SK-N-SH (cell line): ENCODE results near the gene PEF1. TPM values are rescaled to one million over a fixed set of nuclear protein-coding genes. Genes with fewer than 3 reads are reported as not detected.

Source experiments
- CTCF ChIA-PET: fragments of 300-600, 350-600 bp; formaldehyde crosslinking; extraction: SDS; loops from one replicate; lab custom pipeline; 2021; lab: Yijun Ruan, JAX
- POLR2A ChIA-PET: fragments of 350-600 bp; sonication (Branson Sonifier 250); formaldehyde crosslinking; extraction: SDS; loops from one replicate; lab custom pipeline; 2020; ENCODE audit warnings: antibody characterized with exemption, inconsistent platforms; lab: Yijun Ruan, JAX
- DNase-seq: peaks from one replicate; pipeline ENCODE4 v3.0.0; 2012
- H2AFZ ChIP-seq: fragments of 200-600 bp; sonication (generic); 2 replicates; pipeline ENCODE4 v1.8.1; 2016; ENCODE audit warnings: antibody characterized with exemption, mild to moderate bottlenecking, low read depth
- H3F3A ChIP-seq: fragments of 200-600 bp; sonication (generic); replicated peaks from 2 replicates; pipeline ENCODE3; 2016; ENCODE audit warnings: antibody characterized with exemption, mild to moderate bottlenecking; ENCODE audit not compliant: insufficient read depth
- H3K27ac ChIP-seq, 2 experiments: fragments of 200-500 bp in 1 of 2; fragments of 200-600 bp in 1 of 2; sonication (Bioruptor generic) in 1 of 2; sonication (generic), shearing (Covaris generic) in 1 of 2; 2 replicates each; pipeline versions ENCODE4 v1.5.1 to v1.6.1; 2014 to 2016; ENCODE audit warnings: low read depth in 2 of 2, inconsistent platforms in 1 of 2, low read length in 1 of 2, mild to moderate bottlenecking in 1 of 2, mixed read lengths in 1 of 2
- H3K27me3 ChIP-seq: fragments of 200-600 bp; sonication (generic), shearing (Covaris generic); 2 replicates; pipeline ENCODE4 v1.6.1; 2016; ENCODE audit warnings: mixed run types; ENCODE audit not compliant: insufficient read depth
- H3K36me3 ChIP-seq, 2 experiments: fragments of 200-500 bp in 1 of 2; fragments of 200-600 bp in 1 of 2; sonication (Bioruptor generic) in 1 of 2; sonication (generic) in 1 of 2; replicated peaks in 1 of 2; 2 replicates each; pipeline versions ENCODE3 to v1.5.1; 2014 to 2016; ENCODE audit warnings: low read length in 1 of 2, mild to moderate bottlenecking in 1 of 2; ENCODE audit not compliant: insufficient read depth in 2 of 2, control insufficient read depth in 1 of 2
- H3K4me1 ChIP-seq, 2 experiments: fragments of 200-500 bp in 1 of 2; fragments of 200-600 bp in 1 of 2; sonication (Bioruptor generic) in 1 of 2; sonication (generic), shearing (Covaris generic) in 1 of 2; 2 replicates each; pipeline versions ENCODE4 v1.5.1 to v1.6.1; 2014 to 2016; ENCODE audit warnings: low read depth in 1 of 2, low read length in 1 of 2, mixed run types in 1 of 2; ENCODE audit not compliant: insufficient read depth in 2 of 2, control insufficient read depth in 1 of 2
- H3K4me2 ChIP-seq: fragments of 200-600 bp; sonication (generic), shearing (Covaris generic); 2 replicates; pipeline ENCODE4 v1.6.1; 2017; ENCODE audit warnings: mixed run types
- H3K4me3 ChIP-seq, 2 experiments: fragments of 200-500 bp in 1 of 2; fragments of 200-600 bp in 1 of 2; sonication (Bioruptor generic) in 1 of 2; sonication (generic), shearing (Covaris generic) in 1 of 2; 2 replicates each; pipeline versions ENCODE4 v1.5.1 to v1.8.1; 2014 to 2016; ENCODE audit warnings: low read depth in 2 of 2, inconsistent platforms in 1 of 2, low read length in 1 of 2, mild to moderate bottlenecking in 1 of 2, mixed read lengths in 1 of 2, moderate library complexity in 1 of 2
- H3K79me2 ChIP-seq: fragments of 200-600 bp; sonication (generic); 2 replicates; pipeline ENCODE4 v1.8.1; 2017; ENCODE audit warnings: mild to moderate bottlenecking; ENCODE audit not compliant: insufficient read depth
- H3K9ac ChIP-seq: fragments of 200-600 bp; sonication (generic); 2 replicates; pipeline ENCODE4 v1.6.1; 2017; ENCODE audit warnings: mixed run types
- H3K9me2 ChIP-seq: fragments of 200-600 bp; sonication (generic); 2 replicates; pipeline ENCODE4 v1.6.1; 2017; ENCODE audit warnings: mixed run types
- H3K9me3 ChIP-seq: fragments of 200-600 bp; sonication (generic); 2 replicates; pipeline ENCODE4 v1.6.1; 2017; ENCODE audit warnings: mixed run types, mild to moderate bottlenecking, moderate library complexity
- H4K20me1 ChIP-seq: fragments of 200-600 bp; sonication (generic); 2 replicates; pipeline ENCODE4 v1.6.1; 2017; ENCODE audit warnings: mild to moderate bottlenecking, mixed run types; ENCODE audit not compliant: insufficient read depth
- CHD2 ChIP-seq: fragments of 150-350 bp; IDR thresholded peaks from 2 replicates; pipeline ENCODE4 v1.6.1; 2018; ENCODE audit warnings: low read length; ENCODE audit not compliant: partially characterized antibody
- EP300 ChIP-seq, 2 experiments: IDR thresholded peaks; 2 replicates each; pipeline versions ENCODE4 v1.4.0 to v1.6.1; 2012; ENCODE audit warnings: borderline replicate concordance in 1 of 2, low read depth in 1 of 2, low read length in 1 of 2
- FOXJ3 ChIP-seq: sonication (generic); formaldehyde crosslinking; IDR thresholded peaks from 2 replicates; pipeline ENCODE4 v1.5.1; 2020; ENCODE audit warnings: mild to moderate bottlenecking, missing genetic modification reagents
- GATA2 ChIP-seq: sonication (generic); formaldehyde crosslinking; IDR thresholded peaks from 2 replicates; pipeline ENCODE4 v1.5.0; 2020; ENCODE audit warnings: mild to moderate bottlenecking, missing genetic modification reagents
- MEF2A ChIP-seq: IDR thresholded peaks from 2 replicates; pipeline ENCODE4 v1.4.0; 2012; ENCODE audit warnings: low read depth, borderline replicate concordance
- MXI1 ChIP-seq: IDR thresholded peaks from 2 replicates; pipeline ENCODE4 v1.6.1; 2012; ENCODE audit warnings: mild to moderate bottlenecking, low read depth, low read length, improper control_type of control experiment
- NRF1 ChIP-seq: IDR thresholded peaks from 2 replicates; pipeline ENCODE4 v1.6.1; 2012; ENCODE audit warnings: low read depth, mild to moderate bottlenecking, low read length
- RCOR1 ChIP-seq: fragments of 150-350 bp; IDR thresholded peaks from 2 replicates; pipeline ENCODE4 v1.6.1; 2017; ENCODE audit warnings: antibody characterized with exemption, low read length
- RXRA ChIP-seq: IDR thresholded peaks from 2 replicates; pipeline ENCODE4 v1.4.0; 2012; ENCODE audit warnings: low read depth, mild to moderate bottlenecking, borderline replicate concordance
- SIN3A ChIP-seq: IDR thresholded peaks from 2 replicates; pipeline ENCODE4 v1.6.1; 2012; ENCODE audit warnings: low read depth, mild to moderate bottlenecking, low read length, moderate library complexity, borderline replicate concordance
- TCF12 ChIP-seq: IDR thresholded peaks from 2 replicates; pipeline ENCODE4 v1.4.0; 2012
- TEAD4 ChIP-seq: IDR thresholded peaks from 2 replicates; pipeline ENCODE4 v1.4.0; 2012; ENCODE audit warnings: mild to moderate bottlenecking, borderline replicate concordance; ENCODE audit not compliant: insufficient read depth
- WGBS: methylation state at CpG from one replicate; pipeline ENCODE4 v1.1.6; 2017; ENCODE audit warnings: low lambda C conversion rate; 5-methylcytosine and 5-hydroxymethylcytosine counted together
- polyA plus RNA-seq, 3 experiments: library from polyadenylated mRNA; depleted of rRNA; stranded (reverse); fragments of >200 nt; gene quantifications; 2 replicates each; pipeline ENCODE4 v1.2.3, GENCODE V29; 2012
- TF ChIP-seq, protein P1 (sequence below): IDR thresholded peaks from 2 replicates; pipeline ENCODE4 v1.4.0; 2012; ENCODE audit warnings: low read depth, borderline replicate concordance
- TF ChIP-seq, protein P2 (sequence below): fragments of 200-600 bp; sonication (generic); IDR thresholded peaks from 2 replicates; pipeline ENCODE4 v1.6.1; 2017; ENCODE audit warnings: antibody characterized with exemption, mild to moderate bottlenecking, moderate library complexity
- TF ChIP-seq, protein P3 (sequence below): fragments of 150-350 bp; IDR thresholded peaks from 2 replicates; pipeline ENCODE4 v1.6.1; 2017; ENCODE audit warnings: antibody characterized with exemption, low read length, low read depth, borderline replicate concordance
- TF ChIP-seq, protein P4 (sequence below): IDR thresholded peaks from 2 replicates; pipeline ENCODE4 v1.6.1; 2012; ENCODE audit warnings: mild to moderate bottlenecking, low read depth, low read length, moderate library complexity
- TF ChIP-seq, protein P5 (sequence below): IDR thresholded peaks from 2 replicates; pipeline ENCODE4 v1.4.0; 2012; ENCODE audit warnings: low read depth
- TF ChIP-seq, protein P6 (sequence below): IDR thresholded peaks from 2 replicates; pipeline ENCODE4; 2012

The PEF1 gene
- polyA plus RNA-seq, 1 of the 3 experiments (the other 2 are of a cell fraction) = 51.9 TPM

DNA sequence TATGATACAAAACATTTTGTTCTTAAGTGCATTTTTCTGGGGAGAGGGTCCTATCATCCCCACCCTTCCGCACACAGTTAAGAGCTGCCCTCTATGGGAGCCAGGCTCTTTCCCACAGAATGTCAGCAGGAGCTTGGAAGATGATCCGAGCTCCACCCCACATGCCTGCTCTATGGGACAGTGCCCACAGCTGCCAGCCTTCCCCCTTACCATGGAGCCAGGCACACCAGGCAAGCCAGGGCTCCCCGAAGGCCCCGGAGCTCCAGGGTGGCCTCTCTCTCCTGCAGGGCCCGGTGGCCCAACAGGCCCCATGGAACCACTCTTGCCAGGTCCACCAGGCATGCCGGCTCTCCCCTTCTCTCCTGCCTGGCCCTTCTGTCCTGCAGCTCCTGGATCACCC, 10.4 kb upstream of the PEF1 start:
- no peak overlapping the region for H2AFZ ChIP-seq
- H3K27ac ChIP-seq = no peak overlapping the region
- H3F3A ChIP-seq = no peaks in the 10 kb centered on the region
- no peak for DNase-seq
- H3K9ac ChIP-seq = no peak overlapping the region
- WGBS = 72% methylated on average over 6 of the region's 6 CpGs
- ChIA-PET CTCF (interaction anchor here (0.6 to 1.4 kb wide), 3 partner anchors 9 to 472 kb away, joined by 3 to 4 read pairs (median 3); no protein-coding TSS in a partner anchor), POLR2A (interaction anchor here (0.6 kb wide), 1 partner anchor 281 kb away, joined by 3 read pairs; no protein-coding TSS in a partner anchor)
- H4K20me1 ChIP-seq = no peaks in the 10 kb centered on the region
- H3K27me3 ChIP-seq = no peaks in the 10 kb centered on the region
- H3K36me3 ChIP-seq = peaks cover 0 to 3% of the 10 kb centered on the region in 2 experiments
- H3K9me2 ChIP-seq = no peaks in the 10 kb centered on the region
- no peak overlapping the region for H3K4me3 ChIP-seq
- no peak overlapping the region for H3K4me2 ChIP-seq
- H3K79me2 ChIP-seq = no peaks in the 10 kb centered on the region
- peaks cover 0 to 10% of the 10 kb centered on the region in 2 experiments; a peak in 2 of 4 replicates for H3K4me1 ChIP-seq
- TF ChIP-seq TCF12 (no peak), RCOR1 (no peak), GATA2 (CRISPR knock-in tag) (no peak), RXRA (no peak), MXI1 (no peak), SIN3A (no peak), MEF2A (no peak), NRF1 (no peak), TEAD4 (no peak), EP300 (IDR thresholded peaks at IDR 0.05; ENCODE audit: borderline replicate concordance in 1 of 2, low read depth in 1 of 2, low read length in 1 of 2) (no peak), FOXJ3 (CRISPR knock-in tag) (no peak), CHD2 (no peak)
- TF ChIP-seq, protein P1, sequence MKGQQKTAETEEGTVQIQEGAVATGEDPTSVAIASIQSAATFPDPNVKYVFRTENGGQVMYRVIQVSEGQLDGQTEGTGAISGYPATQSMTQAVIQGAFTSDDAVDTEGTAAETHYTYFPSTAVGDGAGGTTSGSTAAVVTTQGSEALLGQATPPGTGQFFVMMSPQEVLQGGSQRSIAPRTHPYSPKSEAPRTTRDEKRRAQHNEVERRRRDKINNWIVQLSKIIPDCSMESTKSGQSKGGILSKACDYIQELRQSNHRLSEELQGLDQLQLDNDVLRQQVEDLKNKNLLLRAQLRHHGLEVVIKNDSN = no peak
- TF ChIP-seq, protein P2, sequence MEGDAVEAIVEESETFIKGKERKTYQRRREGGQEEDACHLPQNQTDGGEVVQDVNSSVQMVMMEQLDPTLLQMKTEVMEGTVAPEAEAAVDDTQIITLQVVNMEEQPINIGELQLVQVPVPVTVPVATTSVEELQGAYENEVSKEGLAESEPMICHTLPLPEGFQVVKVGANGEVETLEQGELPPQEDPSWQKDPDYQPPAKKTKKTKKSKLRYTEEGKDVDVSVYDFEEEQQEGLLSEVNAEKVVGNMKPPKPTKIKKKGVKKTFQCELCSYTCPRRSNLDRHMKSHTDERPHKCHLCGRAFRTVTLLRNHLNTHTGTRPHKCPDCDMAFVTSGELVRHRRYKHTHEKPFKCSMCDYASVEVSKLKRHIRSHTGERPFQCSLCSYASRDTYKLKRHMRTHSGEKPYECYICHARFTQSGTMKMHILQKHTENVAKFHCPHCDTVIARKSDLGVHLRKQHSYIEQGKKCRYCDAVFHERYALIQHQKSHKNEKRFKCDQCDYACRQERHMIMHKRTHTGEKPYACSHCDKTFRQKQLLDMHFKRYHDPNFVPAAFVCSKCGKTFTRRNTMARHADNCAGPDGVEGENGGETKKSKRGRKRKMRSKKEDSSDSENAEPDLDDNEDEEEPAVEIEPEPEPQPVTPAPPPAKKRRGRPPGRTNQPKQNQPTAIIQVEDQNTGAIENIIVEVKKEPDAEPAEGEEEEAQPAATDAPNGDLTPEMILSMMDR = no peak
- TF ChIP-seq, protein P3, sequence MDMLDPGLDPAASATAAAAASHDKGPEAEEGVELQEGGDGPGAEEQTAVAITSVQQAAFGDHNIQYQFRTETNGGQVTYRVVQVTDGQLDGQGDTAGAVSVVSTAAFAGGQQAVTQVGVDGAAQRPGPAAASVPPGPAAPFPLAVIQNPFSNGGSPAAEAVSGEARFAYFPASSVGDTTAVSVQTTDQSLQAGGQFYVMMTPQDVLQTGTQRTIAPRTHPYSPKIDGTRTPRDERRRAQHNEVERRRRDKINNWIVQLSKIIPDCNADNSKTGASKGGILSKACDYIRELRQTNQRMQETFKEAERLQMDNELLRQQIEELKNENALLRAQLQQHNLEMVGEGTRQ = no peak
- TF ChIP-seq, protein P4, sequence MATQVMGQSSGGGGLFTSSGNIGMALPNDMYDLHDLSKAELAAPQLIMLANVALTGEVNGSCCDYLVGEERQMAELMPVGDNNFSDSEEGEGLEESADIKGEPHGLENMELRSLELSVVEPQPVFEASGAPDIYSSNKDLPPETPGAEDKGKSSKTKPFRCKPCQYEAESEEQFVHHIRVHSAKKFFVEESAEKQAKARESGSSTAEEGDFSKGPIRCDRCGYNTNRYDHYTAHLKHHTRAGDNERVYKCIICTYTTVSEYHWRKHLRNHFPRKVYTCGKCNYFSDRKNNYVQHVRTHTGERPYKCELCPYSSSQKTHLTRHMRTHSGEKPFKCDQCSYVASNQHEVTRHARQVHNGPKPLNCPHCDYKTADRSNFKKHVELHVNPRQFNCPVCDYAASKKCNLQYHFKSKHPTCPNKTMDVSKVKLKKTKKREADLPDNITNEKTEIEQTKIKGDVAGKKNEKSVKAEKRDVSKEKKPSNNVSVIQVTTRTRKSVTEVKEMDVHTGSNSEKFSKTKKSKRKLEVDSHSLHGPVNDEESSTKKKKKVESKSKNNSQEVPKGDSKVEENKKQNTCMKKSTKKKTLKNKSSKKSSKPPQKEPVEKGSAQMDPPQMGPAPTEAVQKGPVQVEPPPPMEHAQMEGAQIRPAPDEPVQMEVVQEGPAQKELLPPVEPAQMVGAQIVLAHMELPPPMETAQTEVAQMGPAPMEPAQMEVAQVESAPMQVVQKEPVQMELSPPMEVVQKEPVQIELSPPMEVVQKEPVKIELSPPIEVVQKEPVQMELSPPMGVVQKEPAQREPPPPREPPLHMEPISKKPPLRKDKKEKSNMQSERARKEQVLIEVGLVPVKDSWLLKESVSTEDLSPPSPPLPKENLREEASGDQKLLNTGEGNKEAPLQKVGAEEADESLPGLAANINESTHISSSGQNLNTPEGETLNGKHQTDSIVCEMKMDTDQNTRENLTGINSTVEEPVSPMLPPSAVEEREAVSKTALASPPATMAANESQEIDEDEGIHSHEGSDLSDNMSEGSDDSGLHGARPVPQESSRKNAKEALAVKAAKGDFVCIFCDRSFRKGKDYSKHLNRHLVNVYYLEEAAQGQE = no peak
- TF ChIP-seq, protein P5, sequence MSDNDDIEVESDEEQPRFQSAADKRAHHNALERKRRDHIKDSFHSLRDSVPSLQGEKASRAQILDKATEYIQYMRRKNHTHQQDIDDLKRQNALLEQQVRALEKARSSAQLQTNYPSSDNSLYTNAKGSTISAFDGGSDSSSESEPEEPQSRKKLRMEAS = no peak
- TF ChIP-seq, protein P6, sequence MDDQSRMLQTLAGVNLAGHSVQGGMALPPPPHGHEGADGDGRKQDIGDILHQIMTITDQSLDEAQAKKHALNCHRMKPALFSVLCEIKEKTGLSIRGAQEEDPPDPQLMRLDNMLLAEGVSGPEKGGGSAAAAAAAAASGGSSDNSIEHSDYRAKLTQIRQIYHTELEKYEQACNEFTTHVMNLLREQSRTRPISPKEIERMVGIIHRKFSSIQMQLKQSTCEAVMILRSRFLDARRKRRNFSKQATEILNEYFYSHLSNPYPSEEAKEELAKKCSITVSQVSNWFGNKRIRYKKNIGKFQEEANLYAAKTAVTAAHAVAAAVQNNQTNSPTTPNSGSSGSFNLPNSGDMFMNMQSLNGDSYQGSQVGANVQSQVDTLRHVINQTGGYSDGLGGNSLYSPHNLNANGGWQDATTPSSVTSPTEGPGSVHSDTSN = no peak
- H3K9me3 ChIP-seq = no peaks in the 10 kb centered on the region
